ENCODE measurements around the gene TNIP1.

DNA sequence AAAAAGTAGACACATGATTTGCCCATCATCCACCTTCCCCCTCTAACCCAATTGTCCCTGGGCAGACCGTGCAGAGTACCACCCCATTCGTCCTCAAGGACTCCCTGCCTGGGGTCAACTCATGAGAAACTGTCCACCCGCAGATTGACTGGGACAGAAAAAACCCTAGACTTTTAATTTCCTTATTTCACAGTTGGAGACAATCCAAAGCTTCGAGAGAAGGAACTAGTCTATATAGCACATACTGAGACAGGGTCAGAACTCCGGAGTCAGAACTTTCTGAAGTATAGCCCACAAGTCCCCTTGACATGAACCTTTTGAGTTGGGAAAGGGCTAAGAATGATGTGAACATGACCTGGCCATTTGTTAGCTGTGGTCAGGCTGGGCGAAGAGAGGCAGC, 68.0 kb downstream of the TNIP1 start:
- TF ChIP-seq, protein P1, sequence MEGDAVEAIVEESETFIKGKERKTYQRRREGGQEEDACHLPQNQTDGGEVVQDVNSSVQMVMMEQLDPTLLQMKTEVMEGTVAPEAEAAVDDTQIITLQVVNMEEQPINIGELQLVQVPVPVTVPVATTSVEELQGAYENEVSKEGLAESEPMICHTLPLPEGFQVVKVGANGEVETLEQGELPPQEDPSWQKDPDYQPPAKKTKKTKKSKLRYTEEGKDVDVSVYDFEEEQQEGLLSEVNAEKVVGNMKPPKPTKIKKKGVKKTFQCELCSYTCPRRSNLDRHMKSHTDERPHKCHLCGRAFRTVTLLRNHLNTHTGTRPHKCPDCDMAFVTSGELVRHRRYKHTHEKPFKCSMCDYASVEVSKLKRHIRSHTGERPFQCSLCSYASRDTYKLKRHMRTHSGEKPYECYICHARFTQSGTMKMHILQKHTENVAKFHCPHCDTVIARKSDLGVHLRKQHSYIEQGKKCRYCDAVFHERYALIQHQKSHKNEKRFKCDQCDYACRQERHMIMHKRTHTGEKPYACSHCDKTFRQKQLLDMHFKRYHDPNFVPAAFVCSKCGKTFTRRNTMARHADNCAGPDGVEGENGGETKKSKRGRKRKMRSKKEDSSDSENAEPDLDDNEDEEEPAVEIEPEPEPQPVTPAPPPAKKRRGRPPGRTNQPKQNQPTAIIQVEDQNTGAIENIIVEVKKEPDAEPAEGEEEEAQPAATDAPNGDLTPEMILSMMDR (IDR thresholded peaks at IDR 0.05): no peak
- TF ChIP-seq POLR2A (IDR thresholded peaks at IDR 0.05): no peak

All from adrenal gland (tissue), 5 donors.